Endothelial cell (in vitro differentiated cells): ENCODE data around the gene OBSL1. TPM values are rescaled to one million over a fixed set of nuclear protein-coding genes. Genes with fewer than 3 reads are reported as not detected.

Source experiments
- DNase-seq: peaks from one replicate; pipeline ENCODE4 v3.0.0; 2021; ENCODE audit warnings: low spot score
- H3K27ac Mint-ChIP-seq: one replicate; pipeline ENCODE4 v1.8.0; 2021; ENCODE audit warnings: mixed read lengths, inconsistent platforms; ENCODE audit not compliant: unreplicated experiment
- H3K27me3 Mint-ChIP-seq: one replicate; pipeline ENCODE4 v1.8.0; 2021; ENCODE audit warnings: mild to moderate bottlenecking, moderate library complexity, mixed read lengths, inconsistent platforms; ENCODE audit not compliant: unreplicated experiment
- H3K36me3 Mint-ChIP-seq: one replicate; pipeline ENCODE4 v1.8.0; 2021; ENCODE audit warnings: mild to moderate bottlenecking, low read depth, mixed read lengths, inconsistent platforms; ENCODE audit not compliant: unreplicated experiment
- H3K4me1 Mint-ChIP-seq: one replicate; pipeline ENCODE4 v1.8.0; 2021; ENCODE audit warnings: mild to moderate bottlenecking, mixed read lengths, inconsistent platforms; ENCODE audit not compliant: unreplicated experiment
- H3K4me3 Mint-ChIP-seq: one replicate; pipeline ENCODE4 v1.8.0; 2021; ENCODE audit warnings: mild to moderate bottlenecking, mixed read lengths, inconsistent platforms; ENCODE audit not compliant: unreplicated experiment
- H3K9me3 Mint-ChIP-seq: one replicate; pipeline ENCODE4 v1.8.0; 2021; ENCODE audit warnings: mixed read lengths, inconsistent platforms; ENCODE audit not compliant: unreplicated experiment
- CTCF ChIP-seq: fragments of 200-600 bp; sonication (generic); IDR thresholded peaks from one replicate; pipeline ENCODE4 v1.5.0; 2021; ENCODE audit warnings: antibody characterized with exemption; ENCODE audit not compliant: unreplicated experiment
- total RNA-seq: library from RNA; stranded (reverse); fragmentation: NEBNext Ultra II Directional; extraction: Animal tissue kit (Norgen Biotek cat#: 25700); gene quantifications from one replicate; pipeline ENCODE4 v1.2.1, GENCODE V29; 2021; ENCODE audit not compliant: unreplicated experiment

The OBSL1 gene
- total RNA-seq, 1 donor from 2014 or later: 53.4 TPM

- TF ChIP-seq CTCF: no peak
- Mint-ChIP-seq H3K27me3 (peaks cover 29% of the 10 kb centered on the region), H3K9me3 (no peaks in the 10 kb centered on the region), H3K27ac (no peak overlapping the region), H3K4me3 (peak overlapping the region; percentile 33), H3K36me3 (no peaks in the 10 kb centered on the region), H3K4me1 (peaks cover 37% of the 10 kb centered on the region)
- no peak for DNase-seq
These were observed 46.5 kb downstream of the OBSL1 start for GRCh38 chr2:219524817-219525216.

GRCh38 chr2:219523031-219523671, 48.2 kb downstream of the OBSL1 start:
- H3K4me3 Mint-ChIP-seq: no peak overlapping the region

GRCh38 chr2:219522111-219523030, 49.0 kb downstream of the OBSL1 start:
- Mint-ChIP-seq H3K9me3 (no peaks in the 10 kb centered on the region), H3K27me3 (peaks cover 37% of the 10 kb centered on the region), H3K4me3 (no peak overlapping the region), H3K4me1 (peaks cover 45% of the 10 kb centered on the region), H3K36me3 (no peaks in the 10 kb centered on the region), H3K27ac (no peak overlapping the region)
- no peak for TF ChIP-seq CTCF
- peak; percentile 49 for DNase-seq

More at GRCh38 chr2:219523031-219523671, 48.2 kb downstream of the OBSL1 start:
- Mint-ChIP-seq H3K27ac (no peak overlapping the region), H3K27me3 (peaks cover 30% of the 10 kb centered on the region), H3K9me3 (no peaks in the 10 kb centered on the region), H3K4me1 (peaks cover 37% of the 10 kb centered on the region), H3K36me3 (no peaks in the 10 kb centered on the region)
- DNase-seq: no peak
- peak; percentile 27 for TF ChIP-seq CTCF

- no peaks in the 10 kb centered on the region for H3K36me3 Mint-ChIP-seq
These were observed 50.1 kb downstream of the OBSL1 start for GRCh38 chr2:219521066-219521880.

More at GRCh38 chr2:219521066-219521880, 50.1 kb downstream of the OBSL1 start:
- peak; percentile 62 for TF ChIP-seq CTCF
- DNase-seq: peak; percentile 67
- H3K27ac Mint-ChIP-seq: no peak overlapping the region
- peaks cover 53% of the 10 kb centered on the region for H3K4me1 Mint-ChIP-seq
- H3K4me3 Mint-ChIP-seq: no peak overlapping the region
- H3K9me3 Mint-ChIP-seq: no peaks in the 10 kb centered on the region
- peaks cover 36% of the 10 kb centered on the region for H3K27me3 Mint-ChIP-seq
